Tongue (tissue), 2 donors: ENCODE results near the gene NCOA4. TPM values are rescaled to one million over a fixed set of nuclear protein-coding genes. Genes with fewer than 3 reads are reported as not detected.
A peak's percentile ranks its signal among the peaks of the same experiment; 100 is the strongest.
"Not testable (repeated sequence)": the region's sequence is repeated elsewhere in the genome, so short reads cannot be mapped to it uniquely, and the experiment has no call there.

Experiments
- DNase-seq: peaks from one replicate; pipeline ENCODE4 v3.0.0-alpha.2; 2015
- total RNA-seq: library from RNA; depleted of rRNA; stranded (reverse); fragments of >200 nt; gene quantifications from one replicate; pipeline ENCODE4 v1.2.3, GENCODE V29; 2014

Gene NCOA4
- total RNA-seq, 1 donor from 2014 or later = 168 TPM

- no peak for DNase-seq
Observed at GRCh38 chr10:46052057-46052790, 21.8 kb upstream of the NCOA4 start.

DNA sequence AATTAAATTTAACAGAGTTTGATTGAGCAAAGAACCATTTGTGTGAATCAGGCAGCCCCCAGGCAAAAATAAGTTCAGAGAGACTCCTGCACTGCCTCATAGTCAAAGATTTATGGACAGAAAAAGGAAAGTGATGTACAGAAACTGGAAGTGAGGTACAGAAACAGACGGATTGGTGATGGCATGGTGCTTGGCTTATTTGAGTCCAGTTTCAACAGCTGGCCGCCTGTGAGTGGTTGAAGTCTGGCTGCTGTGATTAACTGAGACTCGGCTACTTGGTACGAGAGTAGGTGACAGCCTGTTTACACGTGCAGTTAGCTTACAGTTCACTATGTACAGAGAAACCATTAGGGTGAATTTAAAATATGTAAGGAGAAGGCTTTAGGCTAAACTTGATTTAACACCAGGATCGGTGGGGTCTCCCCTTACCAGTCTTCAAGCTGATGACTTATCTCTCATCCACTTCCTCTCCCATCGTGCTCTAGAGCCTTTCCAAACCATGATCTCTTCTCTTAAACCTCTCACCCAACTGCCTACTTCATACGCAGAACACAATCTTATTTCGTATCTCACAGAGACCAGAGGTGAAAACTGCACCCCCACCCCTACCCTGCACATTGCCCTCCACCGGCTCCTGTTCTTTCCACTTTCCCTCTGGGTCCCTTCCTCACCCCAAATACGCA, 20.7 kb upstream of the NCOA4 start:
- DNase-seq = peak; percentile 49

- not testable (repeated sequence) for DNase-seq
Observed at GRCh38 chr10:46049497-46049831, 19.0 kb upstream of the NCOA4 start.

- DNase-seq = no peak
Observed at GRCh38 chr10:46048152-46048551, 17.7 kb upstream of the NCOA4 start.

DNA sequence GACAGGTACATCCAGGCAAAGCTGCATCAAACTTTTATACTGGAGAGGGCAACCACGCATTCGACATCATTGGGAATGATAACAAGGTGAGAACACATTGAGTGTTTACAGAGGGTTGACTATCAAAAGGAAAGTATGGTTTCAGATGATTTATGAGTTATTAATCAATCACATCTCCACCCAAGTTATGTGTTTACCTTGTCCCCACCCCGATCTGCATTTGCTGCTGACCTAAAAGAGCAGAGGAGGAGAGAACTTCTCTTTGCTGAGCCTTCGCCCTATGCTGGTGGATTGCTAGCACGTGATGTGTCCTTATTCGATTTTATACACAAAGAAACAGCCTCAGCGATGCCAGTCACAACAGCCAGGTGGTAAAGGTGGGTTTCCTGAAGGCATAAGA, 15.8 kb upstream of the NCOA4 start, which contains the start of gene MSMB:
TSS of gene MSMB (minus strand) at position 9 of the 400 bp plus-strand sequence. CDS start 32 bp downstream, outside the sequence.
- DNase-seq = no peak

DNA sequence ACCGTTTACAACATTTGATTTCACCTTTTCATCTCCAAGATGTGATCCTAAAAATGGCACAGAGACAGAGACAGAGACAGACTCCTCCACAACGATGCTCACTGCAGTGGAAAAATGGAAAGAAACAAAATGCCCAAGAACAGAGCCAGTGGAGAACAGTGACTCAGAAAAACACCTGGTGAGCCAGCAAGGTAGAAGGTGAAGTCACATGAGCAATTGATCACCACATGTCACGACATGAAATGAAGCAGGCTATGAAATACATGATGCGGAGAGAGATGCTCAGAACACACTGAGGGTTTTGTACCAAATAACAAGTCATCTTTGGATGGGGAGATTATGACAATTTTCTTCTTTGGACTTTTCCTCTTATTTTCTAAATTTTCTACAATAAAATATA, 12.1 kb upstream of the NCOA4 start:
- no peak for DNase-seq

DNA sequence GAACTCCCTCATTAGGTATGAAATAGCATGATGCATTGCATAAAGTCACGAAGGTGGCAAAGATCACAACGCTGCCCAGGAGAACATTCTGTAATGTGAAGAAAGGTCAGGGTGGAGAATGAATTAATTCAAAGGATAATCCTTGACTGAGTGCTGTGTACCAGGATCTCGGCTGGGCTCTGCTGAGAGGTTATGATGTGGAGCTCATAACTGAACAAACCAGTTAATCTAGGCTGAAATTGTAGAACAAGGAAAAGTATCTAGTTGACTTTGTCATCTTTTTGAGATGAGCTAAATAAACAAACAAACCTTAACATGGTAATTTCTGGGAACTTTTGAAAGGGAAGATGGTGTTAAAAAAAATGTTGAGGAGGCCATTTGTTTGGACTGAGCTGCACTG, 9.6 kb upstream of the NCOA4 start:
- no peak for DNase-seq

DNA sequence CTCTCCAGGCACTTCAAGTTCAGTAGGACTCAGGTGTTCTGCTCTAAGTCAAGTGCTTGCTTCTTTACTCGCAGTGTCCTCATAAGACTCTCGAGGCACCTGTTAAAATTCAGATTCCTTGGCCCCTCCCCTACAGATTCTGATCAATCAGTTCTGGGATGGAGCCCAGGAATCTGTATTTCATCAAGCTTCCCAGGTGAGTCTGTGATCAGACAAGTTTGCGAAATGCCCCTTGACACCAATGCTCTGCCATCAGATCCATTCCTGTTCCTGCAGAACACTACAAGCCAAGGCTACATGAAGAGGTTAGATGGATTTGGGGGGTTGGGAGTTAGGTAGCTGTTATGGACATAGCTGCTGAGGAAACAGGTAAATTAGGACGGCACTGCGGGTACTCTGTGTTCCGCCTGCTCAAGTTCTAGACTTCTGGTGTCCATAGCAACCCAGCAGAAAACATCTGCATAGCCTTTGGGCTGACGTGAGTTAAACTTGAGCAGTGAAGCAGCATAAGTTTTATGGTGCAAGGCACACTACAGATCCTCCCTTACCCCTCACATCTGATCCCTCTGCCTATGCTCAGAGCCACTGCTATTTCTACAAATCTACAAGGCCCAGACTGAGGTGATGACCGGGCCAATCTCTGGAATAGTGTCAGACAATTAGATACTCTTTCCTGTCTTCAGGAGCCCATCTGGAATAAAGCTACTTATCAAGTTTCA, 6.8 kb upstream of the NCOA4 start:
- DNase-seq = no peak

DNA sequence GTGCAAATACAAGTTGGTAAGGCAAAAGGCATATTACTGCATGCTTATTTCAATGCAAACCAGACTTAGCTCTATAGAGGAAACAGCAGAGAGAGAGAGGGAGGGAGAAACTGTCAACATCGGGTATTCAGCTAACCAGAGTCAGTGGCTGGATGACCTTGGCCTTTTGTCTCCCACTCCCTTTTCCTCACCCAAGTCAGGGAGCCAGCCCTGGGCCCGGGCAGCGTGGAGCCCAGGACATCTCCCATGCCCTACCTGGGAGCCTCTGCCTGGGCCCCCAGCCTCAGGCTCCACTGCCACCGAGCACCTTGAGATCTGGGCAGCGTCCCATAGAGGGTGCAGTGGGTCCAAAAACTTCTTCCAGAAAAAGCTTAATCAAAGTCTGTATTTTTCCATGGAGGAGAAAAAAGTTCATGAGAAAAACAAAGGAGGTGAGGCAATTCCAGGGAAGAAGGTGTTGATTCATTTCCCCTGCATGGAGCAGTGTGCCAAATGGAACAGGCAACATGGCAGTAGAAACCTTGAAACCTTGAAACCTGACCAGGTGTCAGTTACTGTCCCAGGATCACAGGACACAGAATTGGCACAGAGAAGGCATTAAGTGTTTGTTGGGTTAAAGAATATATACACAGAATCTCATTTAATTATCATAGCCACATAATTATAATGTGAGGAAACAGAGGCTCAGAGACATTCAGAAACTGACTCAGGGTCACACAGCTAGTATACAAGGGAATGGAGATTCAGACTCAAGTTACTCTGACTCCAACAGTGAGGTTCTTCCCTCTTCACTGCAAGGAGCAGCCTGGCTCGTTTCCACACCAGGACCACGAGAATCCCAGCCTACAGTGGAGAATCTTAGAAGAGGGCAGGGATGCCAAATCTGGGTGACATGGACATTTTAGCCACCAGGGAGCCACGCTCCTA, 5.8 kb upstream of the NCOA4 start:
- no peak for DNase-seq

DNA sequence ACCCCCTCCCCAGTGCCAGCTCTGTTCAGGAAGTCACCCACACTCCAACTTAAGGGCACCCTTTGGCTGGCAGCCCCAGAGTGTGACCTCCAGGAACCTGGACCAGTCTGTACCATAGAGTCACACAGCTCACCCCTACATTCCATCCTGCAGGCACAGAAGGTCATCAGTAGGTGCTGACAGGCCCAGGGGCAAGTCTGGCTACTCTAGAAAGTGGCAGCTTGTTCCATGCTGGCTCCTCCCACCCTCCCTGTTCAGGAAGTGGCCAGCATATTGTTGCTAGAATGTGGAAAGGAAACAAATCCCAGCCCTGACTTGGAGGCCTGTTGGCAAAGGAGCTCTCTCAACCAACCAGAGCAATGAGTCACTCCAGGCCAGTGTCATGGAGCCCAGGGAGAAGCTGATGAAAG, 3.2 kb upstream of the NCOA4 start:
- no peak for DNase-seq

DNA sequence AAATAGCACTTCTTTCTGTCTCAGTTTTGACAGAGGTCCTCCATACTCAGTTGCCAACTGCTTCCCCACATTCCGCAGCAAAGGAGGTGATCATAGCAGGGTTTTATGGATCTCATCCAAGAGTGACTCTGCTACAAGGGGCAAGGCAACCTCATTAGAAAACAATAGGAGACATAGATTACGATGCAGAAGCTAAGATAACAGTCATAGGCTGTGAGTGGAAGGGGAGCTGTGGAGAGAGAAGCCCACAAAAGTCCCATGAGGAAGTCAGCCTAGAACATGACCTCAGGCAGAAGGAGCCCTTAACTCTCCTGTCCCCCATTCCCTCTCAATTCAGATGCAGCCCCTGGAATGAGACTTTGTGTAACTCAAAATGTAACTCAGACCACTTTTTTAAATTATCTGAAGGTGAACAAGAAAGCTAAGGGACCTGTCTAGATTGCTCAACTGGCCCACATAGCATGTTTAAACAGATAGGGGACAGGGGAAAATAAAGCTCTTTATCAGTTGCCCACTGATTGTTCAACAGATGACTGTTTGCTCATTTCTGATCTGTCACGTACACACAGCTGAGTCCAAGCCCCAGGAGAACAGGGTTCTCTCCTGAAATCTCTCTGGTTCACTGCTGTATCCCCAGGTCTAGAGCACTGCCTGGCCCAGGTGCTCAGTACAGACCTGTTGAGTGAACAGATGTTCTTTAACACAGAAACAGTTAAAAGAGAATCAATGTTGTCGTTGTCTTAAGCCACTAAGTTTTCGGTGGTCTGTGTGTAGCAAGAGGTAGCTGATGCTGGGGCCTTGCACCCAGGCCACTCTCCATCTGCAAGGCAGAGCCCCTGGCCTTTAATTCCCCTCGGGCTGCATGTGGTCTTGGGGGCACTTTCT, 1.5 kb upstream of the NCOA4 start:
- DNase-seq = no peak

DNA sequence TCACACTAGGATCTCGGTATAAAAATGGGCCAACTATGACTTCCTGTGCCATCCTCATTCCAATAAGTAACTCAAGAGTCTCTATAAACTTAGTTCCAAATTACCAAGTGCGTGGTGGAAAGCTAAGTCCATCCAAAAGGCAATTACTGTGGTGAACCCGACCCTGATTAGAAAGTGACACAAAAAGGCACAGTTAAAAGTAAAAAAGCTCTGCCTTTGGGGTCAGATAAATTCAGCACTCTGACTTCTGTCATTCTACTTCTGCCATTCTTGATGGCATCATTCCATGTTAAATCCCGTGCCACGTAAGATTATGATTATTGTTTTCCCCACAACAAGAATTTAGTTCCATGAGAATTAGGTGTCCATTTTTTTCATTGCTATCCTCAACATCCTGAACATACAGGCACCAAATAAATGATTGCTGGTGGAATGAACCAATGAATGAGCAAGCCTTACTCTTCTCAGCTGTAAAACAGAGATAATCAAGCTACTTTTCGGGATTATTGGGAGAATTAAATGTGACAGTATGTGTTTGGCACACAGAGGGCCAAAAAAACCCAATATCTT, 877 bp downstream of the NCOA4 start:
- no peak for DNase-seq

DNA sequence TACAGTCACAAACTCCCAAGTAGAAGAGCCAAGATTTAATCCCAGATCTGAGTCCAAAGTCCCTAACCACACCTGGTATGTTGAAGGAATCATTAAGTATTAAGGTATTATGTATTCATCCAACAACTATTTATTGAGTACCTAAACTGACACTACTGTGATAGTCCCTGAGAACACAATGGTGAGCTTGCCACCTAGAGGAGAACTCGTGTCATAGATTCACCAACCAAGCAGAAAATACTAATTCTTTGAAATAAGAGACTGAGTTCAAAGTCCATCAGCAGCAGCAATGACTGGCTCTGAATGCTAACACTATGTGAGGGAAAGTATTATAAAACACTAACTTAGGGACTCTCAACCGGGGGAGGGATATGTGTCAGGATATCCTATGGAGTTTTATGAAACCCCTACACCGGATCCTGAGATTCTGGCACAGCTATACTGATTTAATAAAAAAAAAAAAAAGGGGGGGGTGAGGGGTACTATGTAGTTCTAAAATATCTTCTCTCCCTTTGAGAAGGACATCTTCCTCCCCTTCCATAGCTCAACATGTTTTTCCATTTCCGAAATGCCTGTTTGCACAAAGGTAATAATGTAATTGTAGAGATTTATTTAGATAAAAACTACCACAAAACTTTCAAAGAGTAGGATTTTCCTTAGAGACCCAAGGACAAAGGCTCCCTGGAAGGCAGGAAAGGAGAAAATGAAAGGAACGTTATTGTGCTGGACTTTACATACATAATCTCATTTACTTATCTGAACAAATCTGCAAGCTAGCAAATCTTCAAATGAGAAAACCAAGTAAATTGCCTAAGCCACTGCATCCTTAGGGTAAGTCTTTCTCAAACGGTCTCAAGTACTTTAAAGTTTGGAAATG, 1.6 kb downstream of the NCOA4 start:
- DNase-seq = peak; percentile 38

DNA sequence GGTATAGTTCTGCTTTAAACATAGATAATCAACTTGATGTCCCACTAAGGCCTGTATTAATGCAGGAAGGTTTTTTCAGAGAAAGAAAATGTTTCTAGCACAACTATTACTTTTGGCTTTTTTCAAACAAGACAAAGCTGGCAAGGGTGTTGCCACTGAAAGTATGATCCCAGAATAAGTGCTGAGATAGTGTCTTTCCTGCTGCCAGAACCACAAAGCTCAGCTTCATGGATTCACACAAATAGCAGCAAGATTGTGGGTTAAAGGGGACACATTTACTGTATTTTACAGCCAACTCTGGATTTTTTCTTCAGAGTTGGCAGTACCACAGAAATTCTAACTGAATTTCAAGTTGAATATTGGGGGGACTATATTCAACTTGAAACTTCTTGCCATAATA, 4.3 kb downstream of the NCOA4 start:
- DNase-seq = no peak

- DNase-seq = no peak
Observed at GRCh38 chr10:46025406-46025805, 5.0 kb downstream of the NCOA4 start.

GRCh38 chr10:46024948-46025347, 5.5 kb downstream of the NCOA4 start:
- no peak for DNase-seq

- peak; percentile 89 for DNase-seq
Observed at GRCh38 chr10:46022978-46023702, 7.3 kb downstream of the NCOA4 start.

GRCh38 chr10:46020344-46020657, 10.1 kb downstream of the NCOA4 start:
- no peak for DNase-seq
